ENCODE results near the gene OOSP3.
"Not testable (repeated sequence)": the region's sequence is repeated elsewhere in the genome, so short reads cannot be mapped to it uniquely, and the experiment has no call there.

The OOSP3 gene, protein sequence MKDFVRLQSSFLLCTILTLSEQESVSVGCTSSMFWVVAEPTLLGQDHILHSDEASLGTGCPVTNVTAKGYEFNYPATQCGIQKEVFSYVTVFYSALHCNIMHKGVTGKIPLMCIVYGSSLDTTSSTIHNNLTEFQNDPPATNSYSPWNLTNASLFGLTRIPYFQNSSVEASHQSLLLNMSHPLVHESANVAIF

DNA sequence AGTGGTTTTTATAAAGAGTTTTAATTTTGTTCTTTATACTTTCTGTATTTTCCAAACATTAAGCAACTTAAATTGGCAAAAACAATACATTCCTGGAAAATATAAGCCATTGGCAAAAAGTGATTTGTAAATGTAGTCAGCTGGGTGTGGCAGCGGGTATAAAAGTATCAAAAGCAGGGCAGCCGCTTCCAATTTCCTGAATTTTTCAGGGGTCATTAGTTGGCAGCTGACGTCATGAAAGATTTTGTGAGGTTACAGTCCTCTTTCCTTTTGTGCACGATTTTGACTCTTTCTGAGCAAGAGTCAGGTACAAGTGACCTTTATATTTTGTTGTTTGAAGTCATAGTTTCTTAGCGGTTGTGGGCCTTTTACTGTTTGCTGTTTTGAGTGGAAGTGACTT lies at the start of gene OOSP3:
Gene OOSP3 (plus strand): TSS at position 208 of the 400 bp plus-strand sequence. CDS start 27 bp downstream, at position 235.
- no peak for DNase-seq

DNA sequence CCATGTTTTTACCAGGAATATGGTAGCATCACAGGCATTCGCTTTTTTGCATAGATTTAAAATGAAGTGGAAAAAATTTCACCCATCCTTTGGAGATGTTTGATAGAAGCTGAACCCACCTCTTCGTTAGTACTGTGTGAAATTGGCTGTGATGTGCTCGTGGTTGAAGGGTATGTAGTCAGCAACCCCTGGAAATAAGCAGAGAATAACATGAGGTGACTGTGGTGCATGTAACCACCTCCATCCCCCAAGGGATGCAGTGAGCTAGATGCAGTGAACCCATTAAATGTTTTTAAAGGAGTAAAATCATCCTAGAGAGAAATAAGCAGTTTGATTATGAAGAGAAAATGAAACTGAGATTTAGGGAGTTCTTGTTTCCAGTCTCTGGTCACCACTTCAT lies 49.2 kb upstream of the OOSP3 start:
- no peak for DNase-seq

DNA sequence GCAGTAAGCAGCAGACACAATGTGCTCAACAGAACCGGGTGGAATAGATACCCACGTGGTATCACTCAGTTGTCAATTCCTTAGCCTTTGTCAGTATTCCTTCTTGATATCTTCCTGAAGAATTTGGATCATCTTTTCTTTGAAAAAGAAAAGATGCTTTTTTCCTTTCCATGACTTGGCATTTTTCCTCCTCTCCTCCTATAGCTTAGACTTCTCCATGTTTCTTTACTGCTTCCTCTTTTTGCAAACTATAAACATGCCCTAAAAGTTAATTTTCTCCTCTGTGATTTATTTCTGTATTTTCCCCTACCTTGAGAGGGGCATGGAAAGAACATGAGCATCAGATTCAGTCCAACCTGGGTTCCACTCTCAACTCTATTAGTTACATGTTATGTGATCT lies 45.0 kb upstream of the OOSP3 start:
- DNase-seq, result no peak

DNA sequence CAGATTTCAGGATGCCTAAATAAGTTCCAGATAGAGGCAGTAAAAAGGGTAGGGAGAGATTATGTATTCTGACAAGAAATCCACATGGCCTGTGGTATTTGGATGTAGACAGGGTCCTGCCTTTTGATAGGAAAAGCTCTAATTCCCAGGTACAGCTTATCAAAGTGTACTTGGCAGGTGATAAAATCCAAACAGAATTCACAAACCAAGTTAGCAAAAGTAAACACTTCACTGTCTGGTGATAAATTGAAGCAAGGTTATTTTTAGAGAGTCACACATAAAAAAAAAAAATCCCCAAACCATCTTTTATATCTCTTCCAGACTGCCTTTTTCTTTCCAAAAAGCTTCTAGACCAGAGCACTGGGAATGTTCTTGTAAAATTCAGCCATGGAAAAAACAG lies 39.0 kb upstream of the OOSP3 start:
- DNase-seq, result no peak

DNA sequence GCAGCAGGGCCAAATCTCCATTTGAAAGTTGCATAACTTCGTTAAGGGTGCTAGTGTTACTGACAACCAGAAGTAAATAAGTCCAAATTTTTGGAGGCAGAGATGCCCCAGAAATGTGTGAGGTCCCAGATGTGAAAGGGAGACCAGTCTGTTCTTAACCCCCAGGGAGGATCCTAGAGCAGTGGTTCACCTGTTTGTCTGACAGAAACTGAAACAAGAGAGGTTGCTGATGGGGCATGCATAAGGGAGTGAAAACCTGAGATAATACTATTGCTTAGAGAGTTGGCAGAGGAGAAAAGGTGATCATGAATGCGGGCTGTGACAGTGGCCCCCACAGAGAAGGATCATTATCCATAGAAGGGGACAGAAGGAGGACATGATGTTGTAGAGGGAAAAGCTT lies 37.1 kb upstream of the OOSP3 start:
- no peak for DNase-seq

DNA sequence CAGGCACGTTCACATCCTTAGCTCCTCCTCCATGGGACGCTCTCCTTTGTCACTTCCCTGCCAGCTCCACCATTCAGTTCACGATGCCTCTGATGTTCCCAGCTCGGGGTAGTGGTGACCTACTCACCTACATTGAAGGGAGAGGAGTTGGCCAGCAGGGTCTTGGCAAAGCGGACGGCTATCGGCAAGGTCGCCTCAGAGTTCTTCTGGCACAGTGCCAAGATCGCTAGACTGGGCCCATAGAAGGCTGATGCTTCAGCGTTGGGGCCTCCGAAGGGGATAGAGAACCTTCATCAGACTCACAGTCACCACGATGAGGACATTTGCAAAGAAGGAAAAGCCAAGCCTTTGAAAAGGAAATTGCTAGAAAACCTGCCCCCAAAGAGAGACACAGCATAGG lies 36.3 kb upstream of the OOSP3 start:
- DNase-seq, result no peak

DNA sequence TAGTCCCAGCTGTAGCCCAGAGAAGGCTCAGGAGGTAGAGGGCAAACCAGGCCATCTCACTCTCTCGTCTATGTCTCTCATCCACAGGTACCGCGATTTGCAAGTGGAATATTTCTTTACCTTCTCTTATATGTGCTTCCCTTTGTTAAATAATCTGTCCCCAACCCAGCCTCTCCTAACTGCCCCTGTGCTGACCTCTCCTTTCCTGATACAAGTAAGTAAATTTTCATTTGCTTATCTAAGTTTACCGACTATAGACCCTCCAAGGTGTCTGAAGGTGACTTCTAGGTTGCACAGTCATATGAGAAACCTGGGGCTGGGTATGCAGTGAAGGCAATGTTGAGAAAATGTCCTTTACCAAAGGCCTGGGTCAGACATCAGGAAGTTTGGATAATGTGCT lies 33.2 kb upstream of the OOSP3 start, which contains the start of gene CBLIF:
Gene CBLIF (minus strand): TSS at position 101 of the 400 bp plus-strand sequence. CDS start 46 bp downstream, at position 55.
- DNase-seq, result no peak

DNA sequence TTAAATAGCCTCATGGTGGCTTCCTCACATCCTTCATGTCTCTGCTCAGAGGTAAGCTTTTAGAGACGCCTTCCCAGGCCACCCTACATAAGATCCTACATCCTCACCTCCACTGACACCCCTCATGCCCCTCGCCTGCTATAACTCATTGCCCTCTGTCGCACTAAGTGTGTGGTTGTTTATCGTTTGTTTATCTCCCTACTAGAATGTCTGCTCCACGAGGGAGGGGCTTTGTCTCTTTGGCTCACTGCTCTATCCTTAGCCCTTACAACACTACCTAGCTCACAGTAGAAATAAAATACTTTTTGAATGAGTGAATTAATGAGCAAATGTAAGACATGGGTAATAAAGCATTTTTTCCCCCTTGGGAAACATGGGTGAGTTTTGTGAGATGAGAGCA lies 32.0 kb upstream of the OOSP3 start:
- no peak for DNase-seq

DNA sequence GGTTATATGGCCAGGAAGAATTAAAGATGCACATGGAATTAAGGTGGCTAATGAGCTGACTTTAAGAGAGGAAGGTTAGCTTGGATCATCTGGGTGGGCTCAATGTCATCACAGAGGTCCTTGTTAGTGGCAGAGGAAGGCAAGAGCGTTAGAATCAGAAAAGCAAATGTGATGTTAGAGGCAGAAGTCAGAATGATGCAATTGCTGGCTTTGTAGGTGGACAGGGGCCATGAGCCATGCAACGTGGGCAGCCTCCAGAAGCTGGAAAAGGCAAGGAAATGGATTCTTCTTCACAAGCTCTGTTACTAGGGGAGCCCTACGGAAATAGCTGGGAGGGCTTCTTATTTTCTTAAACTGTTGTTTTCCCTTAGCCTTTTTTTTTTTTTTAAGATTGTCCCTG lies 31.0 kb upstream of the OOSP3 start:
- DNase-seq, result no peak

DNA sequence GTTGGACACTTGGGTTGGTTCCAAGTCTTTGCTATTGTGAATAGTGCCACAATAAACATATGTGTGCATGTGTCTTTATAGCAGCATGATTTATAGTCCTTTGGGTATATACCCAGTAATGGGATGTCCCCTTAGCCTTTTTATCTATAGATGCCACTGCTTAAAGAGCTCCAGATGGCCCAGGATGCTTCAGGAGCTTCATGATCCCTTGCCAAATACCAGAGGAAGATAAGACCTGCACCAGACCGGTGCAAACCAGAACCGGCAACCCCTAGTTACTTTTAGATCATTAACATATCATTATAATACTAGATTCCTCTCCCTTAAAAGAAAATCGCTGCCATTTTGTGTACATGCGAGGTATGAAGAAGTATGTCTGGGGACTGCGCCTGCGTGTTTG lies 30.1 kb upstream of the OOSP3 start:
- not testable (repeated sequence) for DNase-seq

DNA sequence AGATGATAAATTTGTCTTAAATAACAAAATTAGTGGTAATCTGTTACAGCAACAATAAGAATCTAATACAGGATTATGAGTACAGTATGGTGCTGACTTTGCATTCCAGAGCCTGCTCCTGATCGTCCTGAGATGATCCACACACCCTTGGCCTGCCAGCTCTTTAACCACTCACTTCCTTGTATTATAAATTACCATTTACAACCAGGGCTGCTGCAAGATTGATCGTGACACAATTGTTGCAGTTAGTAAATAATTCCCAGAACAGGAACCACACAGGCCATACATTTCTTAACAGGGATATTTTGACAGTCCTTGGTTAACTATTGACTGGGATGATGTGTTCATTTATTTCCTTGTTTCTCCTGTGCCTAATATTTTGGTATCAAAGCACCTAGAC lies 29.5 kb upstream of the OOSP3 start:
- no peak for DNase-seq

DNA sequence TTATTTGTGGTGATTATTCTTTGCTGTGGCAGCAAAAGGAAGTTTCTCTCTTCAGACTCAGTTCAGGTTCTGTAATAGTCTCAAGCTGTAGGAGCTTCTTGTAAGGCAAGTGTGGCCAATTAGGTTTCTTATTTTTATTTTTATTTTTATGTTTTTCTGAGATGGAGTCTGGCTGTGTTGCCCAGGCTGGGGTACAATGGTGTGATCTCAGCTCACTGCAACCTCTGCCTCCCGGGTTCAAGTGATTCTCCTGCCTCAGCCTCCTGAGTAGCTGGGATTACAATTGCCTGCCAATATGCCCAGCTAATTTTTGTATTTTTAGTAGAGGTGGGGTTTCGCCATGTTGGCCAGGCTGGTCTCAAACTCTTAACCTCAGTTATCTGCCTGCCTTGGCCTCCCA lies 29.0 kb upstream of the OOSP3 start:
- DNase-seq, result not testable (repeated sequence)

DNA sequence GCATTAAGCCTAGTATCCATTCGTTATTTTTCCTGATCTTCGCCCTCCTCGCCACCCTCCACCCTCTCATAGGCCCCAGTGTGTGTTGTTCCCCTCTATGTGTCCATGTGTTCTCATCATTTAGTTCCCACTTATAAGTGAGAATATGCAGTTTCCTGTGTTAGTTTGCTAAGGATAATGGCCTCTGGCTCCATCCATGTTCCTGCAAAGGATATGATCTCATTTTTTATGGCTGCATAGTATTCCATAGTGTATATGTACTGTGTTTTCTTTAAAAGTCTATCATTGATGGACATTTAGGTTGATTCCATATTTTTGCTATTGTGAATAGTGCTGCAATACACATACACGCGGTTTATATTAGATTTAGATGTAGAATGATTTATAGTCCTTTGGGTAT lies 27.2 kb upstream of the OOSP3 start:
- DNase-seq, result not testable (repeated sequence)

DNA sequence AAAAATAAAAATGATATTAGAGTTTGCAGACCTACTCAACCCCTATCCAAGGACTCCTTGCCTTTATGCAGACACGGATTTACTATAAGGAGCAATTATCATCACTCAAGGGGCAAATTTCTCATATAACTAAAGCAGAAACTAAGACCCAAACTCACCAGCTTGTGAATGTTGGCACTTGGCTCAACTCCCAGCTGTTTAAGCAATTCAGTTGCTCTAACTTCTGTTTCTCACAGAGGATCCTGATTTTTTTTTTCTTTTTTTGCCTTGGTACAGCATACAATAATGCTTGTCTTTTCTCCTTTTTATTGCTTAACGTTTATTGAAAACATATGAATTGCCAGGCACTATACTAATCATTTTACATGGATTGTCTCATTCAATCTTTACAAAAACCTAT lies 23.7 kb upstream of the OOSP3 start:
- no peak for DNase-seq

DNA sequence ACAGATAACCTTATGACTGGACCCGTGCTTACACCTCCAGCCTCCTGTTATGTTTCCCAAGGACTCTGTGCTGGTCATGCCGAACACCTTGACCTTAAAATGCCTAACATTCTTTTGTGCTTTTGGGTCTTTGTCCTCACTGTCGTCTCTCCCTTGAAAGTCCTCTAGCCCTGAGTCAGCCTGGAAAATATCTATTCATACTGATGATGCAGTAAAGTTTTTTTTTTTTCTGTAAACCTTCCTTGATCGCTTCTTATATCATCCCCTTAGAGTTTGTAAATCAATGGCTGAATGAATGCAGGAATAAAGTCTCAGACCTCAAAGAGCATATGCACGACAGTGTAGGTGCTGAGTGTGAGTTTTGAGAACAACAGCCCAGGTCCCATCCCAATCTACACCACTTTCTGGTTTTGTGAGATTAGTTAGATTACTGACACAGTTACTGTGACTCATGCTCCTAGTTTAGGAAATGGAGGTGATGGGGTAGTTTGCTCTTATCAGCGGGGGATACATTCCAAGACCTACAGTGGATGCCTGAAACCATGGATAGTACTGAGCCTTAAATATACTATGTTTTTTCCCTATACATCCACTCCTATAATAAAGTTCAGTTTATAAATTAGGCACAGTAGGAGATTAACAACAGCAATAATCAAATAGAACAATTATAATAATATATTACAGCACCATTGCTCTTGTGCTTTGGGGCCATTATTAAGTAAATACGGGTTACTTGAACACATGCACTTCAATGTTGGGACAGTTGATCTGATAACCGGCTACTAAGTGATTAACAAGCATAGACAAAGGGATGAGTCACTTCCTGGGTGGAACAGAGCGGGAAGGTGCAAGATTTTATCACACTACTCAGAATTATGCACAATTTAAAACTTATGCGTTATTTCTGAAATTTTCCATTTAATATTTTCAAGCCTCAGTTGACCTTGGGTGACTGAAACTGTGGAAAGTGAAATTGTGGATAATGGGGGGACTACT lies 20.8 kb upstream of the OOSP3 start:
- DNase-seq, result no peak

DNA sequence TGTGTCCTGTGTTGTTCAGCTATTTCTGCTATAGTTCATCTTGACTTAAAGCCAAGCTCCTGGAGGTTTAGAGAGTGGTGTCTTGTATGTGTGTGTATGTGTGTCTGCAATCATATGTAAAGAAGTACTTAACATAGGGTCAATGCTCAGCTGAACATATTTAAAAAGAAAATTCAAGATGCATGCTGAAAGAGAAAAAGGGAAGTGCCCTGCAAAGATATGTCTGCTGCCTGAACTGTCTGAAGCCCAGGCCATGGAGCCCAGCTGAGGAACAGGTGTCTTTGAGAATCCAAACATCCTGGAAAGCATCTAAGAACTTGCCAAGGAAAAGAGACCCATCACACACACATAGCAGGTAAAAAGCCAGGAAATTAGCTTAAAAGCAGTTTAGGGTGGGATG lies 18.9 kb upstream of the OOSP3 start:
- no peak for DNase-seq

DNA sequence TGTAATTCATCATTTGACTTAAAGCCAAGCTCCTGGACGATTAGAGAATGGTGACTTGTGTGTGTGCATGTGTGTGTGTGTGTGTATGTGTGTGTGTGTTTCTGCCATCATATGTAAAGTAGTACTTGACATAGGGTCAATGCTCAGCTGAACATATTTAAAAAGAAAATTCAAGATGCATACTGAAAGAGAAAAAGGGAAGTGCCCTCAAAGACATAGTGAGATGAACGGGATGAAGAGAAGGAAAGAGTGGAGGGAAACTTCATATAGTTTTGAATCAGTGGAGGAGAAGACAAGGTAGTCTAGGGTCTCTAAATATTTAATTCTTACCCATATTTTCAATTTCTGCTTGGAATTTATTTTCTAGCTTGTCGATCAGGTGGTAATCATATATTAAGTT lies 16.3 kb upstream of the OOSP3 start:
- no peak for DNase-seq

DNA sequence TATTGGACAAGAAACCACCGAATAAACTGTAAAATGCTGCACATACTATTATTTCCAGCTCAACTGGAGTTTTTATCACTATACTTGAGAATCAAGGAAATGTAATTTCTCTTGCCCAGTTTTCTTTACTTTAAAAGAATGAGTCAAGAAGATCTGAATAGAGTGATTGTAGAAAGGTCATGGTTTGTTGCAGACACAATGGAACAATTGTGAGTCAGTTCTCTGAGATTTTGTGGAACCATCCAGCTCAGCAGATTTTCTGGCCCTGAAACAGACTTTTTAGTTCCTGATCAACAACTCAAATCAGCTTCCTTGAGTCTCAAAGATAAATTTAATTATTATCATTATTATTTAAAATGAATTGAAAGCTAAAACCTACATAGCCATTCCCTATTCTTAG lies 13.6 kb upstream of the OOSP3 start:
- DNase-seq, result no peak

DNA sequence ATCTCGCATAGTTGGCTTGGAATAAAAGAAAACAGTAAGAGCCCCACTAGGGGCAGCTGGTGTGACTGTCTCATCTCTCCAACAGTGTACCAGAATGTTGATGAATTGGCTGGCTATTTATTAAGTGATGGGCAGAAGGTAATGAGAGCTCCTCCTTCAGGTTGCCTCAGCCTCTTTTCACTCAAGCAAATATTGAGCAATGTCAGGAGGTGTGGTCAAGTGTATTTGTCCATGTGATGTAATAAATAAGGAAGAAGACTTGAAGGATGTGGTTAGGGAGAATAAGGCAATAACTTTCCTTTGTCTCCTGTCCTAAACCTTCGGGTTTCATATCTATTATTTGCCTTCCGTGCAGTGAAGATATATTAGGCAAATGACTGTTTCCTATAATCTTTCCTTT lies 12.2 kb upstream of the OOSP3 start, which contains the start of gene TCN1:
Gene TCN1 (minus strand): TSS at position 91 of the 400 bp plus-strand sequence. CDS start 17 bp downstream, at position 74.
- no peak for DNase-seq

DNA sequence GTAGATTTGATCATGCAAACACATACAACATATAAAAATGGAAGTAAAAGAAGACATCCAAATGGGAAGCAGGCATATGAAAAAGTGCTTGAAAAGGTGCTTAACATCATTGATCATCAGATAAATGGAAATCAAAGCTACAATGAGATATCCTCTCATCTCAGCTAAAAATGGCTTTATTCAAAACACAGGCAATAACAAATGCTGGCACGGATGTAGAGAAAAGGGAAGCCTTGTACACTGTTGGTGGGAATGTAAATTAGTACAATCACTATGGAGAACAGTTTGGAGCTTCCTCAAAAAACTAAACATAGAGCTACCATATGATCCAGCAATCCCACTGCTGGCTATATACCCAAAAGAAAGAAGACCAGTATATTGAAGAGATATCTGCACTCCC lies 11.7 kb upstream of the OOSP3 start:
- DNase-seq, result no peak

DNA sequence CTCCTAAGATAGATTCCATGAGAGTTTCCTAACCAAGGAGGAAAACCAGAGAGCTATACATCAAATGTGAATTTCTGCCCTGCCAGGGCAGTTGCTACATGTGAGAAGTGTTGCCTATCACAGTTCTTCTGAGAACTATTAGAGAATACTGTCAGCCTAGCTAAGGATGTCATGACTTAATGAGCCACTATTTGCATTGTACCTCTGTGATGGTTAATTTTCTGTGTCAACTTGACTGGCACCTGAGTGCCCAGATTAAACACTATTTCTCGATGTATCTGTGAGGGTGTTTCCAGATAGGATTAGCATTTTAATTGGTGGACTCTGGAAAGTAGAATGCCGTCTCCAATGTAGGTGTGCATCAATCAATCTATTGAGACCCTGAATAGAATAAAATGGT lies 10.6 kb upstream of the OOSP3 start:
- no peak for DNase-seq

DNA sequence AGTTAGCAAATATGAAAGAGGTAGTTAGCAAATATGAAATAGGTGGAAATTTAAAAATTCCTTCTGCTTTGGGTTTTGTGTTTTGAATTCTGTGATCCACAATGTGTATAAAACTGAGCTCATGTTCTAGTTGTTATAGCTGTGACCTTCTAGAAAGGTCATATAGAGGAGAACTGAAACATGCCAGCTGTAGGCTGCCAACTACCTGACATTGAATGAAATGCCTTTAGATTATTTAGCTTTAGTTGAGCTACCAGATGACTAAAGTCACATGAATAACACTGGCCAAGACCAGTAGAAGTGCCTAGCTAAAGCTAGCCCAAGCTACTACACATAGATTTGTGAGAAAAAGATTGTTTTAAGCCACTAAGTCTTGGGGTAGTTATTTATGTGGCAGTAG lies 6.5 kb upstream of the OOSP3 start:
- DNase-seq, result no peak

DNA sequence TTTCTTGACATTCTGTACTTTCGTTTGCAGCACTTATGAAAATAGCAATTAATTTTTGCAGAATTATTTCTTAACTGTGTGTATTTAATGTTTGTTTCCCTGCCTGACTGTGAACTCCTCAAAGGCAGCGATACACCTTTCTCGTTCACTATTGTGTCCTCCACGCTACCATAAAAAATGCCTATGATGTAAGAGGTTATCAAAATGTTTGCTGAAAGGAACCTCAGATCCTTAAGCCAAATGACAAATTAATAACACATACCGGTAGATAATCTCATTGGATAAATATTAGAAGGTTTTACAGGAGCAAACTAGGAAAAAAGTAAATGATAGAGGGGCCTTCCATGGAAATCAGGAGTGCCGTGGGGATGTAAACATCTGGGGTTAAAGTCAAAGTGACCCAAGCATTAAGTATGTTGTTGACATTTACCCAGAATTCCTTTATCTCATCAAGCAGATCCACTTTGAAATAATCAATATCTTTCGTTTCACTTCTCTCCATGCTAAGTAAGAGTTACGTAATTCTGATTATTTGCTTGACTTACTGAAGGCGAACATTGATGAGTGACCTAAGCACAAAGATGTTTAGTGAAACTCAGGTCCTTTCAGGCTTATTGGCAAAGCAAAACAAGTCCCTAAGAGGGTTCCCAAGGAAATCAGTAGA lies 2.6 kb upstream of the OOSP3 start:
- no peak for DNase-seq

DNA sequence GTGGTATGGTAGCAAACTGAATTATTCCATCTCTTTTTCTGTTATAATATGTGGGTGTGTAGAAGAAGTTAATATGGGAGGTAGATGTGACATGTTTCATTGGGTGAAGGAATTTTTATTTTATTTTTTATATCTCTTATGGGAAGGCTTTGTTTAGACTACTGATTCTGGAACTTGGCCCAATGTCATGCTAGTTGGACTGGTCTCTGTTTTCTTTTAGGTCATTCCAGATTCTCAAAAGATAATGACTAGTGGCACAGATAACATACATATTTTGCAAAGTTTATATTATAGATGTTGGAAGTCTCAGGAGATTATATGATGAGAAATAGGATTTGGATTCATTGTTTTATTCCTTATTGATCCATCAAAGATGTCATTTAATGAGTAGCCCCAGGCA lies 1.3 kb upstream of the OOSP3 start:
- no peak for DNase-seq

Data from activated effector memory CD4-positive, alpha-beta T cell treated with Interleukin-2 at 50 U/mL for 16 hours (primary cell).